H1 (cell line): ENCODE results near the gene CLCN5. TPM values are rescaled to one million over a fixed set of nuclear protein-coding genes. Genes with fewer than 3 reads are reported as not detected.
"Not testable (repeated sequence)": the region's sequence is repeated elsewhere in the genome, so short reads cannot be mapped to it uniquely, and the experiment has no call there.

Experiments used
- CTCF ChIA-PET: fragments of 300-600 bp; sonication (Branson Sonifier 250); formaldehyde crosslinking; loops from one replicate; lab custom pipeline; 2021; ENCODE audit not compliant: partially characterized antibody; lab: Charles Lee
- POLR2A ChIA-PET: fragments of 300-600 bp; sonication (Branson Sonifier 250); formaldehyde crosslinking; loops from one replicate; lab custom pipeline; 2021; ENCODE audit warnings: inconsistent platforms; ENCODE audit not compliant: partially characterized antibody; lab: Charles Lee
- DNase-seq, 2 experiments: peaks; one replicate each; pipeline versions ENCODE4 v3.0.0 to v3.0.0-alpha.2; 2010 to 2022; ENCODE audit warnings: low spot score in 2 of 2, low read depth in 1 of 2, mixed read lengths in 1 of 2
- FAIRE-seq: peaks from 2 replicates; lab custom pipeline; 2011; peaks lifted over from hg19 to GRCh38; lab: Jason Lieb, UNC
- H2AFZ ChIP-seq: 2 replicates; pipeline ENCODE4 v1.8.1; 2012; ENCODE audit warnings: low read length, inconsistent platforms
- H2AK5ac ChIP-seq: 2 replicates; pipeline ENCODE4 v1.6.1; 2013; ENCODE audit warnings: low read depth, low read length
- H2BK120ac ChIP-seq: replicated peaks from 2 replicates; pipeline ENCODE3; 2013; ENCODE audit warnings: low read depth, low read length, inconsistent platforms
- H2BK12ac ChIP-seq: 2 replicates; pipeline ENCODE4 v1.6.1; 2013; ENCODE audit warnings: low read depth, low read length
- H2BK15ac ChIP-seq: 2 replicates; pipeline ENCODE4 v1.6.1; 2013; ENCODE audit warnings: low read length
- H2BK20ac ChIP-seq: 2 replicates; pipeline ENCODE4 v1.6.1; 2013; ENCODE audit warnings: low read length
- H2BK5ac ChIP-seq: 2 replicates; pipeline ENCODE4 v1.6.1; 2013; ENCODE audit warnings: low read depth, low read length
- H3K14ac ChIP-seq: 2 replicates; pipeline ENCODE4 v1.6.1; 2013; ENCODE audit warnings: inconsistent platforms; ENCODE audit not compliant: insufficient read length
- H3K18ac ChIP-seq: 2 replicates; pipeline ENCODE4 v1.6.1; 2013; ENCODE audit warnings: low read length; ENCODE audit errors: extremely low read depth
- H3K23ac ChIP-seq: 2 replicates; pipeline ENCODE4 v1.6.1; 2013; ENCODE audit warnings: inconsistent platforms; ENCODE audit not compliant: insufficient read length
- H3K23me2 ChIP-seq: 2 replicates; pipeline ENCODE4 v1.6.1; 2013; ENCODE audit warnings: low read depth, low read length
- H3K27ac ChIP-seq: 2 replicates; pipeline ENCODE4 v1.6.1; 2011; ENCODE audit warnings: low read depth, low read length, inconsistent platforms
- H3K27me3 ChIP-seq, 4 experiments: replicated peaks in 1 of 4; 1 replicate in 1 of 4; 2 replicates in 3 of 4; pipeline versions ENCODE4 v1.6.1 to v1.8.1; 2011 to 2013; ENCODE audit warnings: low read length in 3 of 4, mild to moderate bottlenecking in 3 of 4, inconsistent platforms in 2 of 4, mixed read lengths in 2 of 4, moderate library complexity in 1 of 4; ENCODE audit not compliant: control insufficient read depth in 3 of 4, insufficient read depth in 3 of 4; ENCODE audit errors: extremely low read depth in 1 of 4
- H3K36me3 ChIP-seq, 4 experiments: 2 replicates each; pipeline versions ENCODE4 v1.6.1 to v1.8.1; 2011 to 2013; ENCODE audit warnings: mild to moderate bottlenecking in 4 of 4, low read length in 3 of 4, moderate library complexity in 2 of 4, control low read depth in 1 of 4, inconsistent platforms in 1 of 4; ENCODE audit not compliant: insufficient read depth in 4 of 4, control insufficient read depth in 2 of 4
- H3K4ac ChIP-seq: replicated peaks from 2 replicates; pipeline ENCODE3; 2013; ENCODE audit warnings: low read length, low read depth, mixed read lengths, inconsistent platforms; ENCODE audit not compliant: insufficient read length
- H3K4me1 ChIP-seq, 4 experiments: replicated peaks in 1 of 4; 1 replicate in 1 of 4; 2 replicates in 3 of 4; pipeline versions ENCODE4 v1.6.1 to v1.8.1; 2011 to 2013; ENCODE audit warnings: low read length in 3 of 4, inconsistent platforms in 2 of 4, mixed read lengths in 1 of 4; ENCODE audit not compliant: insufficient read depth in 4 of 4, control insufficient read depth in 3 of 4
- H3K4me2 ChIP-seq, 2 experiments: 2 replicates each; pipeline versions ENCODE4 v1.6.1 to v1.8.1; 2011 to 2013; ENCODE audit warnings: low read depth in 2 of 2, low read length in 2 of 2, control low read depth in 1 of 2, inconsistent platforms in 1 of 2, mild to moderate bottlenecking in 1 of 2; ENCODE audit not compliant: insufficient read depth in 1 of 2
- H3K4me3 ChIP-seq, 4 experiments: fragments of 200-600, 300-600 bp in 1 of 4; sonication (generic), shearing (Covaris generic), sonication (Bioruptor Twin) in 1 of 4; 2 replicates each; pipeline versions ENCODE4 v1.5.1 to v1.8.1; 2011 to 2016; ENCODE audit warnings: low read length in 4 of 4, low read depth in 3 of 4, control low read depth in 2 of 4, inconsistent platforms in 2 of 4, mild to moderate bottlenecking in 2 of 4, mixed read lengths in 1 of 4, moderate library complexity in 1 of 4; ENCODE audit not compliant: insufficient read depth in 2 of 4; ENCODE audit errors: extremely low read depth in 1 of 4
- H3K56ac ChIP-seq: replicated peaks from 2 replicates; pipeline ENCODE3; 2013; ENCODE audit warnings: low read depth, mild to moderate bottlenecking, mixed read lengths, low read length, inconsistent platforms; ENCODE audit not compliant: insufficient read length
- H3K79me1 ChIP-seq: 2 replicates; pipeline ENCODE4 v1.6.1; 2013; ENCODE audit warnings: low read depth, low read length, control low read depth
- H3K79me2 ChIP-seq, 2 experiments: 2 replicates each; pipeline versions ENCODE4 v1.6.1 to v1.8.1; 2012 to 2013; ENCODE audit warnings: low read length in 2 of 2, mild to moderate bottlenecking in 2 of 2, inconsistent platforms in 1 of 2; ENCODE audit not compliant: insufficient read depth in 2 of 2, control insufficient read depth in 1 of 2
- H3K9ac ChIP-seq, 4 experiments: replicated peaks in 1 of 4; 1 replicate in 1 of 4; 2 replicates in 3 of 4; pipeline versions ENCODE4 v1.6.1 to v1.8.1; 2011 to 2013; ENCODE audit warnings: low read depth in 3 of 4, low read length in 3 of 4, control low read depth in 2 of 4, mild to moderate bottlenecking in 2 of 4, moderate library complexity in 2 of 4, inconsistent platforms in 1 of 4; ENCODE audit errors: extremely low read depth in 1 of 4
- H3K9me3 ChIP-seq, 2 experiments: 2 replicates each; pipeline versions ENCODE4 v1.6.1 to v1.8.1; 2012 to 2013; ENCODE audit warnings: mild to moderate bottlenecking in 2 of 2, moderate library complexity in 2 of 2, control low read depth in 1 of 2, inconsistent platforms in 1 of 2, low read depth in 1 of 2, low read length in 1 of 2, mixed read lengths in 1 of 2; ENCODE audit not compliant: insufficient read depth in 2 of 2
- H4K20me1 ChIP-seq, 2 experiments: replicated peaks in 1 of 2; 2 replicates each; pipeline versions ENCODE3 to v1.8.1; 2011 to 2013; ENCODE audit warnings: inconsistent platforms in 2 of 2, low read length in 2 of 2, mild to moderate bottlenecking in 1 of 2; ENCODE audit not compliant: insufficient read depth in 2 of 2, control insufficient read depth in 1 of 2
- H4K5ac ChIP-seq: 2 replicates; pipeline ENCODE4 v1.6.1; 2013; ENCODE audit warnings: low read length, low read depth, mixed read lengths, inconsistent platforms; ENCODE audit not compliant: insufficient read length
- H4K8ac ChIP-seq: 2 replicates; pipeline ENCODE4 v1.8.0; 2013; ENCODE audit warnings: mild to moderate bottlenecking, moderate library complexity, low read length, inconsistent platforms; ENCODE audit not compliant: insufficient read depth; ENCODE audit errors: extremely low read depth
- H4K91ac ChIP-seq: replicated peaks from 2 replicates; pipeline ENCODE3; 2013; ENCODE audit warnings: low read length, mixed read lengths, inconsistent platforms; ENCODE audit not compliant: insufficient read length
- whole genome bisulfite sequencing, 2 experiments: shearing (Covaris generic) in 1 of 2; methylation state at CpG; one replicate each; pipeline versions ENCODE4 v1.1.6 to v1.1.7; 2013 to 2015; ENCODE audit warnings: low lambda C conversion rate in 2 of 2, mixed read lengths in 2 of 2, inconsistent platforms in 1 of 2, low coverage in 1 of 2, missing lambda C conversion rate in 1 of 2; ENCODE audit not compliant: insufficient replicate concordance in 2 of 2, insufficient coverage in 1 of 2, insufficient read length in 1 of 2; ENCODE audit errors: extremely low coverage in 1 of 2, missing lambda C conversion rate in 1 of 2; 5-methylcytosine and 5-hydroxymethylcytosine counted together
- polyA plus RNA-seq, 7 experiments: library from polyadenylated mRNA; depleted of rRNA in 3 of 7; stranded (reverse) in 5 of 7; unstranded in 2 of 7; fragments of >200 nt in 5 of 7; fragments of 200-250 nt in 2 of 7; gene quantifications; 1 replicate in 5 of 7; 2 replicates in 1 of 7; 4 replicates in 1 of 7; pipeline versions ENCODE4 v1.2.1 to v1.2.3, GENCODE V29; 2011 to 2013; ENCODE audit warnings: missing spikeins in 2 of 7, mixed read lengths in 2 of 7
- total RNA-seq: library from RNA; stranded (reverse); fragmentation: NEBNext Ultra II Directional; extraction: Animal tissue kit (Norgen Biotek cat#: 25700); gene quantifications from 2 replicates; pipeline ENCODE4 v1.2.1, GENCODE V29; 2021

The CLCN5 gene
- total and polyA plus RNA-seq, 2 of the 8 experiments (the other 6 are each of a cell fraction or from before 2014, with no cell fraction given): 4.2 to 9.7 TPM

GRCh38 chrX:50025591-50025990 is 103.2 kb downstream of the CLCN5 start:
- H3K9me3 ChIP-seq, CTCF ChIA-PET: not testable (repeated sequence)

More at GRCh38 chrX:50025591-50025990, 103.2 kb downstream of the CLCN5 start:
- DNase-seq, H3K9ac ChIP-seq, H4K8ac ChIP-seq, H2AFZ ChIP-seq, H3K27me3 ChIP-seq, H2BK120ac ChIP-seq, H3K4me3 ChIP-seq, H3K4me2 ChIP-seq, H4K20me1 ChIP-seq, H3K27ac ChIP-seq, H3K79me2 ChIP-seq, H3K79me1 ChIP-seq, H2BK20ac ChIP-seq, H2BK15ac ChIP-seq, H3K18ac ChIP-seq, H4K91ac ChIP-seq, H4K5ac ChIP-seq, H3K23ac ChIP-seq, H3K23me2 ChIP-seq, H2BK5ac ChIP-seq, H2AK5ac ChIP-seq, FAIRE-seq, POLR2A ChIA-PET, H2BK12ac ChIP-seq, H3K36me3 ChIP-seq, H3K4ac ChIP-seq, H3K56ac ChIP-seq, H3K14ac ChIP-seq, H3K4me1 ChIP-seq: not testable (repeated sequence)
- WGBS, 2 experiments: 70% methylated on average over 5 of the region's 5 CpGs; no CpG with 5 or more reads in 1 of the 2 experiments
